ENCODE measurements around the gene TARDBP.

DNA sequence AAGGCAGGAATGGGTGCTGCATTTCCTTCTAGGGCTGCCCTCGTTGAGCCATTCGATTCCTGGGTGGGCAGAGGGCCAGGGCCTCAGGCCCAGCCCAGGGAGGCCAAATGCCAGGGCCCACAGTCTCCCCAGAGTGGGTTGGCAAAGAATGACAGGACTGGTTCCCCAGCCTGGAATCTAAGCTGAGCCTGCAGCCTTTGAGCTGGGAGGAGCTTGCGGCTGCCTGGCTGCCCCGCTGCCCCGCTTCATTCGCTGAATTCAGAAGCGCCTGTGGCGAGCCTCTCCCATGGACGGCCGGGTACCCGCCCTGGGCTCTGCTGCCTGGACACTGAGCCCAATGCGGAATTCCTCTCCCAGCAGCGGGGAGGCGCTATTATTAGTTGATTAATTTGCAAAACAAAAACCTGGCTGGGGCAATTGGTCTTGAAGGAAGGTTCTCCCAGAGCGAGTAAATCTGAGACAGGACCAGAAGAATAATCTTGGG, 32.3 kb upstream of the TARDBP start:
- TF ChIP-seq POLR2AphosphoS5 (IDR thresholded peaks at IDR 0.05; ENCODE audit: borderline replicate concordance, low read depth, low read length) (no peak), EZH2 (IDR thresholded peaks at IDR 0.05) (no peak), FOXP2 (optimal IDR thresholded peaks at IDR 0.05; ENCODE audit: control extremely low read depth, extremely low read length, insufficient read depth) (no peak)

Measured in SK-N-MC (cell line).